Esophagus (tissue), 2 donors: ENCODE data around the gene HOXD13. TPM values are rescaled to one million over a fixed set of nuclear protein-coding genes. Genes with fewer than 3 reads are reported as not detected.

Experiments
- polyA plus RNA-seq, 2 donors: library from polyadenylated mRNA; stranded (reverse); fragments of 200-250 nt; gene quantifications; one replicate each; pipeline ENCODE4 v1.2.3, GENCODE V29; 2013
- donor health status: healthy with polysubstance abuse.
- donor health status: Bipolar disorder and iron deficiency.

HOXD13 gene
- polyA plus RNA-seq, 2 donors, result not detected

Other genes starting within 250 kb of the HOXD13 start
- gene LNPK, start 90.5 kb upstream of the HOXD13 start, polyA plus RNA-seq, result 1 to 10 TPM; 5.9 to 6.0 TPM
- not detected for gene EVX2, start 8.8 kb upstream of the HOXD13 start, polyA plus RNA-seq
- gene HOXD12, start 7.1 kb downstream of the HOXD13 start, polyA plus RNA-seq, result not detected
- gene HOXD11, start 14.6 kb downstream of the HOXD13 start, polyA plus RNA-seq, result under 1 TPM in 1 of 2 donors, not detected in 1; 0.08 TPM
- under 1 TPM; 0.18 to 0.31 TPM for gene HOXD10, start 24.1 kb downstream of the HOXD13 start, polyA plus RNA-seq
- 1 to 10 TPM in 1 of 2 donors, under 1 TPM in 1; 0.99 to 2.4 TPM for gene HOXD9, start 30.0 kb downstream of the HOXD13 start, polyA plus RNA-seq
- gene HOXD8, start 37.0 kb downstream of the HOXD13 start, polyA plus RNA-seq, result 1 to 10 TPM; 1.0 to 1.3 TPM
- gene HOXD4, start 58.8 kb downstream of the HOXD13 start, polyA plus RNA-seq, result 1 to 10 TPM in 1 of 2 donors, under 1 TPM in 1; 0.61 to 1.0 TPM
- under 1 TPM; 0.35 to 0.77 TPM for gene HOXD3, start 64.6 kb downstream of the HOXD13 start, polyA plus RNA-seq
- gene HOXD1, start 95.9 kb downstream of the HOXD13 start, polyA plus RNA-seq, result under 1 TPM; 0.21 to 0.43 TPM
- gene MTX2, start 176.7 kb downstream of the HOXD13 start, polyA plus RNA-seq, result 10 to 100 TPM; 43.1 to 45.4 TPM